ENCODE data around the gene SH3PXD2B. TPM values are rescaled to one million over a fixed set of nuclear protein-coding genes. Genes with fewer than 3 reads are reported as not detected.

SH3PXD2B gene
- total and polyA plus RNA-seq, 2 of the 4 experiments (the other 2 are of a cell fraction) = 8.2 to 14.4 TPM

DNA sequence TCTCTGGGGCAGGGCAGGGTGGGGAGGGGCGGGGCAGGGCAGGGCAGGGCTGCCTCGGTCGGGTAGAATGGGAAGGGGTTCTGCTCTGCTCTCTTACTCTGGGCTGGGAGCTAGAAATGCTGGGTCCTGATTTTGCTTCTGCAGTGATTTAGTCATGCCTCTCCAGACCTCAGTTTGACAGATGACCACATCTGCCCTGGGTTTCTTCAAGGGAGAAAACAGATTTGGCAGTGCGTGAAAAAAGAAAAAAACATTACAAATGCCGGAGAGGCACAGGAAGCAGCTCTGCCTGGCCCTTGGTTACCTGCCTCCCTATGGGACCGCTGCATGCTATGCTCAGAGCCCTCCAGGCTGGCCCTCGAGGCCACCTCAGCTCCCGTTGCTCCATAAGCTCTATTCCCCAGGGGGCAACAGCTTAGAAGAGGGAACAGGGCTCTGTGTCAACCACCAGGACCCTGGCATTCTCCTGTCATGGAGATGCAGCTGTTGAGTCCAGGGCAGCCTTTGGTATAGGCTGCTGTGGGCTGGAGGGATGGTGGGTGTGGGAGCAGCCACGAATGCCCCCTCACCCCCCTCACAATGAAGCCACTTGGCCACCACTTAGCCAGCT lies 117.5 kb downstream of the SH3PXD2B start:
- POLR2A ChIA-PET (ENCODE audit: unreplicated experiment) = no interaction called here
- ATAC-seq (ENCODE audit: low read depth) = no peak
- Histone ChIP-seq H3K27me3 (ENCODE audit: control insufficient read depth, insufficient read depth, low read length) (no peaks in the 10 kb centered on the region), H2BK5ac (ENCODE audit: low read depth, low read length, poor library complexity, severe bottlenecking) (no peak overlapping the region), H2BK20ac (ENCODE audit: low read depth, low read length) (no peak overlapping the region), H4K5ac (ENCODE audit: low read depth, low read length) (no peak overlapping the region), H3K56ac (ENCODE audit: extremely low read depth, insufficient read depth, low read length) (no peak overlapping the region), H3K9me3 (ENCODE audit: control insufficient read depth, insufficient read depth, low read length) (no peaks in the 10 kb centered on the region), H3K4me3 (ENCODE audit: insufficient read depth, low read depth, low read length) (no peak overlapping the region), H3K36me3 (ENCODE audit: control insufficient read depth, insufficient read depth, low read length) (peaks cover 58% of the 10 kb centered on the region), H2AK5ac (ENCODE audit: low read depth, low read length) (no peak overlapping the region), H3K18ac (ENCODE audit: low read depth, low read length) (no peak overlapping the region), H2BK120ac (ENCODE audit: low read depth, low read length) (no peak overlapping the region), H3K4ac (ENCODE audit: low read depth, low read length) (no peak overlapping the region), H3K79me1 (ENCODE audit: low read depth in 1 of 2, low read length in 2 of 2) (no peaks in the 10 kb centered on the region), H4K20me1 (ENCODE audit: insufficient read depth, low read length) (no peaks in the 10 kb centered on the region; the same call in 1 of the 2 replicates), H3K9me1 (ENCODE audit: insufficient read depth, low read length) (0 out of 2 replicates have a peak, but pooled peaks cover under 1% of the 10 kb centered on the region), H2AFZ (replicated peaks; ENCODE audit: low read length, poor library complexity) (no peak overlapping the region), H3K9ac (ENCODE audit: low read depth, low read length) (no peak overlapping the region), H4K8ac (ENCODE audit: low read depth in 2 of 2, low read length in 2 of 2) (no peak overlapping the region), H3K27ac (ENCODE audit: insufficient read depth, low read length) (no peak overlapping the region), H3K4me1 (ENCODE audit: control insufficient read depth, insufficient read depth, low read length) (no peaks in the 10 kb centered on the region), H3K23ac (ENCODE audit: low read depth, low read length) (no peak overlapping the region), H2BK15ac (ENCODE audit: low read depth, low read length) (no peak overlapping the region), H3K14ac (replicated peaks; ENCODE audit: low read depth, low read length) (no peak overlapping the region), H3K4me2 (ENCODE audit: low read depth, low read length) (no peak overlapping the region), H2AK9ac (replicated peaks; ENCODE audit: low read depth, low read length, poor library complexity) (no peak overlapping the region), H4K91ac (ENCODE audit: insufficient read depth, low read depth, low read length) (no peak overlapping the region)
- intact Hi-C loops (cut with micrococcal nuclease) (no loop called here), in situ Hi-C loops (cut with MboI; ENCODE audit: low sequenced_read_pairs) (no loop called here), dilution Hi-C loops (cut with HindIII; ENCODE audit: low sequenced_read_pairs, unreplicated experiment) (no loop called here)
- CTCF ChIA-PET = no interaction called here
- 100% methylated on average over 1 of the region's 9 CpGs; no CpG with 5 or more reads in 1 of the 2 experiments for WGBS, 2 experiments (ENCODE audit: extremely low coverage in 2 of 2, insufficient read length in 1 of 2)
- no peak for DNase-seq
- BruUV-seq (replicated peaks) = no TSS peak
- TF ChIP-seq FOS (IDR thresholded peaks at IDR 0.05; ENCODE audit: low read depth, low read length) = no peak
- no peak for TF ChIP-seq POLR2A (IDR thresholded peaks at IDR 0.05; ENCODE audit: low read depth, low read length)
- TF ChIP-seq MAZ (IDR thresholded peaks at IDR 0.05; ENCODE audit: borderline replicate concordance, low read depth, low read length) = no peak
- no peak for TF ChIP-seq MAFK (IDR thresholded peaks at IDR 0.05; ENCODE audit: low read depth, low read length)
- TF ChIP-seq, protein P1, sequence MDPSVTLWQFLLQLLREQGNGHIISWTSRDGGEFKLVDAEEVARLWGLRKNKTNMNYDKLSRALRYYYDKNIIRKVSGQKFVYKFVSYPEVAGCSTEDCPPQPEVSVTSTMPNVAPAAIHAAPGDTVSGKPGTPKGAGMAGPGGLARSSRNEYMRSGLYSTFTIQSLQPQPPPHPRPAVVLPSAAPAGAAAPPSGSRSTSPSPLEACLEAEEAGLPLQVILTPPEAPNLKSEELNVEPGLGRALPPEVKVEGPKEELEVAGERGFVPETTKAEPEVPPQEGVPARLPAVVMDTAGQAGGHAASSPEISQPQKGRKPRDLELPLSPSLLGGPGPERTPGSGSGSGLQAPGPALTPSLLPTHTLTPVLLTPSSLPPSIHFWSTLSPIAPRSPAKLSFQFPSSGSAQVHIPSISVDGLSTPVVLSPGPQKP (IDR thresholded peaks at IDR 0.05; ENCODE audit: borderline replicate concordance, low read depth, low read length) = no peak
- TF ChIP-seq RAD21 (IDR thresholded peaks at IDR 0.05; ENCODE audit: low read length) = no peak
- TF ChIP-seq CHD1 (IDR thresholded peaks at IDR 0.05; ENCODE audit: low read depth, low read length) = no peak
- TF ChIP-seq RCOR1 (IDR thresholded peaks at IDR 0.05; ENCODE audit: insufficient replicate concordance, low read length) = no peak
- TF ChIP-seq, protein P2, sequence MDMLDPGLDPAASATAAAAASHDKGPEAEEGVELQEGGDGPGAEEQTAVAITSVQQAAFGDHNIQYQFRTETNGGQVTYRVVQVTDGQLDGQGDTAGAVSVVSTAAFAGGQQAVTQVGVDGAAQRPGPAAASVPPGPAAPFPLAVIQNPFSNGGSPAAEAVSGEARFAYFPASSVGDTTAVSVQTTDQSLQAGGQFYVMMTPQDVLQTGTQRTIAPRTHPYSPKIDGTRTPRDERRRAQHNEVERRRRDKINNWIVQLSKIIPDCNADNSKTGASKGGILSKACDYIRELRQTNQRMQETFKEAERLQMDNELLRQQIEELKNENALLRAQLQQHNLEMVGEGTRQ (IDR thresholded peaks at IDR 0.05; ENCODE audit: low read depth, low read length) = no peak
- no peak for TF ChIP-seq SMC3 (IDR thresholded peaks at IDR 0.05; ENCODE audit: low read depth, low read length)

Measured in IMR-90 (cell line).